MM.1S (cell line): Measurements from ENCODE around the gene FRMD3.

Experiments
- DNase-seq: peaks from one replicate; pipeline ENCODE4 v3.0.0-alpha.2; 2015
- H2AFZ ChIP-seq: fragments of 300-600 bp; sonication (generic); 2 replicates; pipeline ENCODE4 v1.6.0; 2016; ENCODE audit warnings: antibody characterized with exemption, low read length
- H3F3A ChIP-seq: fragments of 300-600 bp; sonication (generic); 2 replicates; pipeline ENCODE4 v1.6.1; 2016; ENCODE audit warnings: mild to moderate bottlenecking, antibody characterized with exemption, low read length, moderate library complexity, mixed read lengths; ENCODE audit not compliant: insufficient read depth
- H3K27ac ChIP-seq: fragments of 300-600 bp; sonication (generic); 2 replicates; pipeline ENCODE4 v1.5.1; 2016; ENCODE audit warnings: mild to moderate bottlenecking, low read length
- H3K27me3 ChIP-seq: fragments of 300-600 bp; sonication (generic); replicated peaks from 2 replicates; pipeline ENCODE4 v1.6.0; 2016; ENCODE audit warnings: low read length; ENCODE audit not compliant: insufficient read depth
- H3K36me3 ChIP-seq: fragments of 300-600 bp; sonication (generic); replicated peaks from 2 replicates; pipeline ENCODE4 v1.6.1; 2016; ENCODE audit warnings: mild to moderate bottlenecking, low read length, mixed read lengths; ENCODE audit not compliant: insufficient read depth
- H3K4me1 ChIP-seq: fragments of 300-600 bp; sonication (generic); 2 replicates; pipeline ENCODE4 v1.6.1; 2016; ENCODE audit warnings: low read length, mixed read lengths
- H3K4me2 ChIP-seq: fragments of 300-600 bp; sonication (generic); 2 replicates; pipeline ENCODE4 v1.6.0; 2016; ENCODE audit warnings: low read depth, low read length
- H3K4me3 ChIP-seq: fragments of 300-600 bp; sonication (generic); 2 replicates; pipeline ENCODE4 v1.5.1; 2016; ENCODE audit warnings: low read length, mixed read lengths
- H3K79me2 ChIP-seq: fragments of 300-600 bp; sonication (generic); 2 replicates; pipeline ENCODE4 v1.6.1; 2016; ENCODE audit warnings: mixed run types, low read length, mixed read lengths
- H3K9ac ChIP-seq: fragments of 300-600 bp; sonication (generic); 2 replicates; pipeline ENCODE4 v1.6.1; 2016; ENCODE audit warnings: low read length, mixed read lengths
- H3K9me2 ChIP-seq: fragments of 300-600 bp; sonication (generic); replicated peaks from 2 replicates; pipeline ENCODE4 v1.6.1; 2016; ENCODE audit warnings: mild to moderate bottlenecking, low read length, mixed read lengths; ENCODE audit not compliant: insufficient read depth
- H3K9me3 ChIP-seq: fragments of 300-600 bp; sonication (generic); replicated peaks from 2 replicates; pipeline ENCODE4 v1.6.1; 2016; ENCODE audit warnings: mild to moderate bottlenecking, low read length, mixed read lengths; ENCODE audit not compliant: insufficient read depth
- H4K20me1 ChIP-seq: fragments of 300-600 bp; sonication (generic); 2 replicates; pipeline ENCODE4 v1.6.1; 2016; ENCODE audit warnings: mild to moderate bottlenecking, low read length, moderate library complexity, mixed read lengths; ENCODE audit not compliant: insufficient read depth
- EZH2 ChIP-seq: fragments of 300-600 bp; sonication (generic); optimal IDR thresholded peaks from 2 replicates; pipeline ENCODE3; 2017; ENCODE audit warnings: low read depth, mild to moderate bottlenecking, antibody characterized with exemption, low read length, mixed read lengths
- EZH2phosphoT487 ChIP-seq: fragments of 300-600 bp; sonication (generic); IDR thresholded peaks from 2 replicates; pipeline ENCODE4 v1.6.1; 2018; ENCODE audit warnings: antibody characterized with exemption, low read length
- TF ChIP-seq, protein P1 (sequence below): fragments of 300-600 bp; sonication (generic); IDR thresholded peaks from 2 replicates; pipeline ENCODE4 v1.5.1; 2016; ENCODE audit warnings: antibody characterized with exemption, low read length, mixed read lengths

The FRMD3 gene

GRCh38 chr9:83327750-83328622, 210.2 kb downstream of the FRMD3 start:
- no peaks in the 10 kb centered on the region for H3K9me2 ChIP-seq
- no peaks in the 10 kb centered on the region for H3K27me3 ChIP-seq
- no peak overlapping the region for H3K27ac ChIP-seq
- H3K36me3 ChIP-seq: no peaks in the 10 kb centered on the region
- H2AFZ ChIP-seq: no peak overlapping the region
- TF ChIP-seq, protein P1, sequence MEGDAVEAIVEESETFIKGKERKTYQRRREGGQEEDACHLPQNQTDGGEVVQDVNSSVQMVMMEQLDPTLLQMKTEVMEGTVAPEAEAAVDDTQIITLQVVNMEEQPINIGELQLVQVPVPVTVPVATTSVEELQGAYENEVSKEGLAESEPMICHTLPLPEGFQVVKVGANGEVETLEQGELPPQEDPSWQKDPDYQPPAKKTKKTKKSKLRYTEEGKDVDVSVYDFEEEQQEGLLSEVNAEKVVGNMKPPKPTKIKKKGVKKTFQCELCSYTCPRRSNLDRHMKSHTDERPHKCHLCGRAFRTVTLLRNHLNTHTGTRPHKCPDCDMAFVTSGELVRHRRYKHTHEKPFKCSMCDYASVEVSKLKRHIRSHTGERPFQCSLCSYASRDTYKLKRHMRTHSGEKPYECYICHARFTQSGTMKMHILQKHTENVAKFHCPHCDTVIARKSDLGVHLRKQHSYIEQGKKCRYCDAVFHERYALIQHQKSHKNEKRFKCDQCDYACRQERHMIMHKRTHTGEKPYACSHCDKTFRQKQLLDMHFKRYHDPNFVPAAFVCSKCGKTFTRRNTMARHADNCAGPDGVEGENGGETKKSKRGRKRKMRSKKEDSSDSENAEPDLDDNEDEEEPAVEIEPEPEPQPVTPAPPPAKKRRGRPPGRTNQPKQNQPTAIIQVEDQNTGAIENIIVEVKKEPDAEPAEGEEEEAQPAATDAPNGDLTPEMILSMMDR: no peak
- TF ChIP-seq EZH2 (no peak), EZH2phosphoT487 (no peak)
- H3K4me3 ChIP-seq: no peak overlapping the region
- H3K9ac ChIP-seq: no peak overlapping the region
- no peaks in the 10 kb centered on the region for H3K4me1 ChIP-seq
- no peak overlapping the region for H3K4me2 ChIP-seq
- no peaks in the 10 kb centered on the region for H3F3A ChIP-seq
- no peaks in the 10 kb centered on the region for H3K79me2 ChIP-seq
- DNase-seq: no peak
- no peaks in the 10 kb centered on the region for H3K9me3 ChIP-seq
- H4K20me1 ChIP-seq: no peaks in the 10 kb centered on the region

DNA sequence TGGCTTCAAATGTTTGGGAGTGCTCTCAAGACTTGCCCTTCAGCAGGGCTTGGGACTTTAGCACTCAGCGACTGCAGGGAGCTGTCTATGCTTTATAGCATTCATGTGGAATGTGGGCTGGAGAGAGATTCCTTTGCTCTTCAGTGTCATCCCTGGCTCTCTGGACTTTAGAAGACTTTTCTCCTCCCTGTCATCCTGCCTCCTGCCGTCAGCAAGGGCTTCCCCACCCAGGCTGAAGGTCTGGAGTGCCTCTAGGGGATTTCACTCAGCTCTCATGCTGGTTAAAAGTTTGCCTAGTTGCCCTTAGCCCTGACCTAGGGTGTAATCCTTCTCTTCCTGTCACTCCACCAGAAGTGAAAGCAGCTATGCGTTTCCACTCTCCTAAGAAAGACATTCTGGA, 210.9 kb downstream of the FRMD3 start:
- H3K9ac ChIP-seq: no peak overlapping the region
- no peak overlapping the region for H3K4me2 ChIP-seq
- H3K36me3 ChIP-seq: no peaks in the 10 kb centered on the region
- no peak overlapping the region for H3K4me3 ChIP-seq
- no peaks in the 10 kb centered on the region for H3K9me2 ChIP-seq
- TF ChIP-seq EZH2phosphoT487 (no peak), EZH2 (no peak)
- TF ChIP-seq, protein P1: no peak
- no peaks in the 10 kb centered on the region for H3K9me3 ChIP-seq
- no peak overlapping the region for H3K27ac ChIP-seq
- no peaks in the 10 kb centered on the region for H3K79me2 ChIP-seq
- no peak overlapping the region for H2AFZ ChIP-seq
- H4K20me1 ChIP-seq: no peaks in the 10 kb centered on the region
- H3K27me3 ChIP-seq: no peaks in the 10 kb centered on the region
- H3F3A ChIP-seq: no peaks in the 10 kb centered on the region
- no peaks in the 10 kb centered on the region for H3K4me1 ChIP-seq
- no peak for DNase-seq

DNA sequence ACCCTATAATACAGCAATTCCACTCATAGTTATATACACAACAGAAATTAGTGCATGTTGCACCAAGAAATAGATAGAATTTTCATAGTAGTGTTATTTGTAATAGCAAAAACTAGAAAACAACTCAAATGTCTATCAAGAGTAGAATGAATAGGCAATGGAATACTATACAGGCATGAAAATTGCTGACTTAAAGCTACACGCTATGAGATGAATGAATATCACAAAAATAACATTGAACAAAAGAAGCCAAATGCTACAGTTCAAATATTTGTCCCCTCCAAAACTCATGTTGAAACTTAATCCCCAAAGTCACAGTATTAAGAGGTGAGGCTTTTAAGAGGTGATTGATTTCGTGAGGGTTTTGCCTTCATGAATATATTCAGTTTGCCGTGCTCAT, 215.1 kb downstream of the FRMD3 start:
- no peak overlapping the region for H3K4me2 ChIP-seq

More for the DNA sequence above, 215.1 kb downstream of the FRMD3 start:
- Histone ChIP-seq H3K4me1 (no peaks in the 10 kb centered on the region), H4K20me1 (no peaks in the 10 kb centered on the region), H2AFZ (no peak overlapping the region), H3K36me3 (no peaks in the 10 kb centered on the region), H3K27me3 (no peaks in the 10 kb centered on the region), H3K9me2 (no peaks in the 10 kb centered on the region), H3F3A (no peaks in the 10 kb centered on the region), H3K4me3 (no peak overlapping the region), H3K79me2 (no peaks in the 10 kb centered on the region), H3K9ac (no peak overlapping the region), H3K9me3 (no peaks in the 10 kb centered on the region), H3K27ac (no peak overlapping the region)
- no peak for DNase-seq
- no peak for TF ChIP-seq EZH2phosphoT487
- TF ChIP-seq, protein P1: no peak
